GM21526 (cell line): ENCODE results near the gene CES2.

ENCODE experiments used
- ATAC-seq: cut with Tn5 transposase; IDR thresholded peaks from one replicate; pipeline ENCODE4 v1.9.1; 2021; ENCODE audit warnings: moderate library complexity; ENCODE audit not compliant: unreplicated experiment, low FRiP score

Gene CES2

GRCh38 chr16:66917741-66918140, 17.6 kb upstream of the CES2 start:
- no peak for ATAC-seq

- no peak for ATAC-seq
Observed at GRCh38 chr16:66918355-66918754, 17.0 kb upstream of the CES2 start.

- no peak for ATAC-seq
Observed at GRCh38 chr16:66918803-66919568, 16.3 kb upstream of the CES2 start, which contains the start of gene CDH16. CDH16 (minus strand) TSS chr16:66918885; CDS start chr16:66918065, 820 bp downstream.

GRCh38 chr16:66919569-66920298, 15.6 kb upstream of the CES2 start:
- ATAC-seq, result no peak

- ATAC-seq, result no peak
Observed at GRCh38 chr16:66920299-66920590, 15.1 kb upstream of the CES2 start.

- no peak for ATAC-seq
Observed at GRCh38 chr16:66920924-66921680, 14.2 kb upstream of the CES2 start.

GRCh38 chr16:66921729-66922450, 13.4 kb upstream of the CES2 start:
- ATAC-seq, result no peak

- ATAC-seq, result no peak
Observed at GRCh38 chr16:66923247-66923731, 12.0 kb upstream of the CES2 start.

GRCh38 chr16:66923866-66924265, 11.4 kb upstream of the CES2 start:
- no peak for ATAC-seq

GRCh38 chr16:66924527-66925321, 10.6 kb upstream of the CES2 start:
- peak; percentile 46 for ATAC-seq

GRCh38 chr16:66925322-66925840, 9.9 kb upstream of the CES2 start, which contains the start of gene RRAD:
RRAD (minus strand) TSS chr16:66925535; CDS start chr16:66925179, 356 bp downstream.
- no peak for ATAC-seq

GRCh38 chr16:66926171-66926947, 9.0 kb upstream of the CES2 start:
- ATAC-seq, result no peak

GRCh38 chr16:66926961-66927436, 8.3 kb upstream of the CES2 start:
- no peak for ATAC-seq

- no peak for ATAC-seq
Observed at GRCh38 chr16:66927918-66928649, 7.2 kb upstream of the CES2 start.

- no peak for ATAC-seq
Observed at GRCh38 chr16:66928702-66929388, 6.5 kb upstream of the CES2 start.

- no peak for ATAC-seq
Observed at GRCh38 chr16:66930189-66930588, 5.1 kb upstream of the CES2 start.

GRCh38 chr16:66931665-66932064, 3.7 kb upstream of the CES2 start:
- ATAC-seq, result no peak
